K562 (cell line): ENCODE results near the gene MRPL40. TPM values are rescaled to one million over a fixed set of nuclear protein-coding genes. Genes with fewer than 3 reads are reported as not detected.

Experiments
- ATAC-seq: fragments of 200-7000 bp; cut with Tn5 transposase; 3 replicates; pipeline ENCODE4 v1.9.1; 2020; ENCODE audit warnings: moderate library complexity
- BruUV-seq: library from RNA; stranded (reverse); fragments of 400-500 nt; replicated peaks from 2 replicates; lab custom pipeline; 2021; lab: Mats Ljungman, UMichigan
- CTCF ChIA-PET: fragments of 300-600 bp; formaldehyde crosslinking; extraction: SDS; loops from one replicate; lab custom pipeline; 2021; ENCODE audit warnings: low intra/inter-chr PET ratio; lab: Yijun Ruan, JAX
- POLR2A ChIA-PET: fragments of 300-600, 350-650 bp; sonication (Branson Sonifier 250); formaldehyde crosslinking; extraction: SDS; loops from one replicate; lab custom pipeline; 2021; ENCODE audit warnings: antibody characterized with exemption, inconsistent platforms; lab: Yijun Ruan, JAX
- DNase-seq, 4 experiments: peaks; one replicate each; pipeline versions ENCODE4 v3.0.0 to v3.0.0-alpha.2; 2011 to 2018; ENCODE audit warnings: low spot score in 3 of 4, mixed read lengths in 3 of 4; ENCODE audit errors: extremely low read depth in 1 of 4
- FAIRE-seq: peaks from 2 replicates; lab custom pipeline; 2011; peaks lifted over from hg19 to GRCh38; lab: Jason Lieb, UNC
- H2AFZ ChIP-seq: 2 replicates; pipeline ENCODE4 v1.6.0; 2011; ENCODE audit warnings: low read depth, low read length, control low read depth, inconsistent platforms
- H3K27ac ChIP-seq: fragments of 200-600 bp; 3 replicates; pipeline ENCODE4 v1.8.0; 2011; ENCODE audit warnings: low read depth, mild to moderate bottlenecking, control low read depth, inconsistent platforms, low read length, moderate library complexity, mixed read lengths; ENCODE audit errors: extremely low read depth
- H3K27me3 ChIP-seq, 2 experiments: fragments of 300-600 bp in 1 of 2; 2 replicates in 1 of 2; 3 replicates in 1 of 2; pipeline versions ENCODE4 v1.6.0 to v1.8.0; 2011; ENCODE audit warnings: inconsistent platforms in 2 of 2, low read length in 2 of 2, mild to moderate bottlenecking in 1 of 2, mixed read lengths in 1 of 2, moderate library complexity in 1 of 2; ENCODE audit not compliant: control insufficient read depth in 2 of 2, insufficient read depth in 2 of 2
- H3K36me3 ChIP-seq: fragments of 300-600 bp; 3 replicates; pipeline ENCODE4 v1.8.0; 2011; ENCODE audit warnings: mild to moderate bottlenecking, low read length, inconsistent platforms; ENCODE audit not compliant: control insufficient read depth, insufficient read depth
- H3K4me1 ChIP-seq, 2 experiments: fragments of 200-600 bp in 1 of 2; replicated peaks in 1 of 2; 2 replicates in 1 of 2; 3 replicates in 1 of 2; pipeline versions ENCODE4 v1.5.1 to v1.8.0; 2011; ENCODE audit warnings: inconsistent platforms in 2 of 2, low read length in 2 of 2, mild to moderate bottlenecking in 1 of 2, mixed read lengths in 1 of 2, moderate library complexity in 1 of 2; ENCODE audit not compliant: control insufficient read depth in 2 of 2, insufficient read depth in 2 of 2
- H3K4me2 ChIP-seq: 2 replicates; pipeline ENCODE4 v1.6.1; 2011; ENCODE audit warnings: low read length, control low read depth, inconsistent platforms, mixed read lengths; ENCODE audit not compliant: insufficient read depth
- H3K4me3 ChIP-seq: fragments of 200-600 bp; sonication (generic), shearing (Covaris generic); 2 replicates; pipeline ENCODE4 v1.5.1; 2016; ENCODE audit warnings: control low read depth, inconsistent platforms
- H3K79me2 ChIP-seq: fragments of 200-600 bp; 3 replicates; pipeline ENCODE4 v1.8.0; 2011; ENCODE audit warnings: low read length, inconsistent platforms; ENCODE audit not compliant: control insufficient read depth, insufficient read depth
- H3K9ac ChIP-seq, 2 experiments: 2 replicates each; pipeline versions ENCODE4 v1.6.0 to v1.6.1; 2011; ENCODE audit warnings: low read depth in 2 of 2, low read length in 2 of 2, control low read depth in 1 of 2, inconsistent platforms in 1 of 2, mild to moderate bottlenecking in 1 of 2, mixed read lengths in 1 of 2; ENCODE audit not compliant: insufficient read depth in 1 of 2
- H3K9me1 ChIP-seq: one replicate; pipeline ENCODE4 v1.6.0; 2011; ENCODE audit warnings: inconsistent platforms, mild to moderate bottlenecking, low read length, moderate library complexity; ENCODE audit not compliant: control insufficient read depth, insufficient read depth
- H3K9me3 ChIP-seq: replicated peaks from 2 replicates; pipeline ENCODE4 v1.5.1; 2011; ENCODE audit warnings: low read depth, low read length, inconsistent platforms; ENCODE audit not compliant: control insufficient read depth, insufficient read depth
- H4K20me1 ChIP-seq: replicated peaks from 2 replicates; pipeline ENCODE4 v1.6.1; 2011; ENCODE audit warnings: low read length, inconsistent platforms, mixed read lengths; ENCODE audit not compliant: control insufficient read depth, insufficient read depth
- CHCHD3 ChIP-seq: fragments of 250-450 bp; sonication (Bioruptor Pico); IDR thresholded peaks from 2 replicates; pipeline ENCODE4 v2.1.2; 2022; ENCODE audit warnings: mild to moderate bottlenecking
- ETV1 ChIP-seq: fragments of 450-650 bp; conservative IDR thresholded peaks from 2 replicates; pipeline ENCODE4 v1.6.1; 2016; ENCODE audit warnings: missing genetic modification characterization, control low read depth, low read depth, missing compliant biosample characterization
- IFI16 ChIP-seq: fragments of 250-450 bp; sonication (Bioruptor Pico); IDR thresholded peaks from 2 replicates; pipeline ENCODE4 v2.1.2; 2022; ENCODE audit warnings: mild to moderate bottlenecking, inconsistent platforms
- MYC ChIP-seq, 2 experiments: fragments of 250-450 bp in 1 of 2; sonication (Bioruptor Pico) in 1 of 2; IDR thresholded peaks; 2 replicates each; pipeline versions ENCODE4 v1.5.1 to v1.6.1; 2012 to 2021; ENCODE audit warnings: low read depth in 2 of 2, borderline replicate concordance in 1 of 2, improper control_type of control experiment in 1 of 2, low read length in 1 of 2, mild to moderate bottlenecking in 1 of 2, moderate library complexity in 1 of 2
- PHB ChIP-seq: fragments of 250-450 bp; sonication (Bioruptor Pico); IDR thresholded peaks from 2 replicates; pipeline ENCODE4 v1.5.0; 2021
- SNRNP70 ChIP-seq: fragments of 200-400 bp; formaldehyde crosslinking; optimal IDR thresholded peaks from 2 replicates; pipeline ENCODE3; 2017; ENCODE audit warnings: low read depth, low read length
- WGBS: fragments of 100-300 bp; shearing (Covaris generic); methylation state at CpG from one replicate; pipeline ENCODE4 v1.1.6; 2016; ENCODE audit warnings: low coverage, mixed read lengths; ENCODE audit not compliant: insufficient coverage; ENCODE audit errors: missing lambda C conversion rate; 5-methylcytosine and 5-hydroxymethylcytosine counted together
- in situ Hi-C: fragments of 300-500 bp; cut with MboI; formaldehyde crosslinking; loops from 4 replicates; pipeline ENCODE4 v1.15.0; 2018; ENCODE audit warnings: inconsistent platforms, mixed read lengths
- intact Hi-C: fragments of 100-400 bp; cut with micrococcal nuclease; formaldehyde crosslinking; loops from 2 replicates; pipeline ENCODE4 v1.14.2; 2022
- polyA plus RNA-seq, 8 experiments: library from polyadenylated mRNA; depleted of rRNA in 4 of 8; stranded (reverse) in 5 of 8; unstranded in 3 of 8; fragments of >200 nt; fragmentation: Nextera tagmentation in 2 of 8; fragmentation: Illumina TruSeq in 1 of 8; extraction: Ambion mirVana in 2 of 8; extraction: Trizol in 1 of 8; gene quantifications; 2 replicates each; pipeline versions ENCODE4 v1.2.1 to v1.2.3, GENCODE V29; 2011 to 2014; ENCODE audit warnings: inconsistent platforms in 1 of 8, missing spikeins in 1 of 8
- total RNA-seq, 7 experiments: library from RNA; depleted of rRNA in 6 of 7; stranded (reverse); fragments of >200 nt in 6 of 7; fragmentation: Illumina TruSeq in 2 of 7; extraction: Trizol in 2 of 7; gene quantifications; 2 replicates each; pipeline versions ENCODE4 v1.2.1 to v1.2.3, GENCODE V29; 2011 to 2021; ENCODE audit warnings: low replicate concordance in 1 of 7
- TF ChIP-seq, protein P1 (sequence below): fragments of 200-600 bp; sonication (generic); IDR thresholded peaks from one replicate; pipeline ENCODE4 v1.6.1; 2012; ENCODE audit warnings: mild to moderate bottlenecking, low read depth, low read length, inconsistent platforms

MRPL40 gene
- total and polyA plus RNA-seq, 9 of the 15 experiments (the other 6 are each of a cell fraction or from before 2014, with no cell fraction given): 132 to 652 (median 208) TPM

DNA sequence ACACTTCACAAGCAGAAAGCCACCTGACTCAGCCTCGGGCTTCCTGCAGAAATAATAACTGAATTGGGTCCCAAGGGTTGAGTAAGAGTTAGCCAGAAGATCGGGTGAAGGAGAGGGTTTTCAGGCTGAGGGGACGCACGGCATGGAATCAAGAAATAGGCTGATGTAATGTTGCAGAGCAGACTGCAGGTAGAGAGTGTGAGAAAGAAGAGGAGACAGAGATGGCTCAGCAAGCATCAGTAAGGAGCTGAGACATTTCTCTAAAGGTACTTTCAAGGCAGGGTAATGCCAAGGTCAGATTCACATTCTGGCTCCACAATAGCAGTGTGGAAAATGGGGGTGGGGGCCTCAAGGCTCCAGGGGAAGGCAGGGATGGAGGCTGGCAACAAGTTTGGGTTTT, 19.4 kb upstream of the MRPL40 start:
- Histone ChIP-seq H3K9me1 (peaks cover 20% of the 10 kb centered on the region), H2AFZ (no peak overlapping the region), H3K79me2 (peaks cover 88% of the 10 kb centered on the region), H3K36me3 (peaks cover 80% of the 10 kb centered on the region), H3K27me3 (no peaks in the 10 kb centered on the region), H4K20me1 (peaks cover 40% of the 10 kb centered on the region), H3K9me3 (no peaks in the 10 kb centered on the region), H3K9ac (no peak overlapping the region), H3K4me1 (peaks cover 5 to 11% of the 10 kb centered on the region in 2 experiments; a peak in 4 of 5 replicates), H3K27ac (no peak overlapping the region), H3K4me2 (no peak overlapping the region), H3K4me3 (no peak overlapping the region)
- BruUV-seq: no TSS peak
- no peak for DNase-seq
- ATAC-seq: no peak
- intact Hi-C loops: loop anchor here (10.0 kb wide), 1 partner anchor 612 kb away; the partner anchor contains the start of gene TANGO2
- no peak for FAIRE-seq
- WGBS: 84% methylated on average over 4 of the region's 4 CpGs
- CTCF ChIA-PET: interaction anchor here (0.5 kb wide), 1 partner anchor 523 kb away, joined by 3 read pairs; no protein-coding TSS in a partner anchor
- in situ Hi-C loops: no loop called here
- POLR2A ChIA-PET: interaction anchor here (1.8 to 14.3 kb wide), 4 partner anchors 11 to 32 kb away, joined by 10 to 245 read pairs (median 112); partner anchors contain the start of genes HIRA and MRPL40
- TF ChIP-seq PHB (CRISPR knock-in tag): 0 out of 2 replicates have a peak, but pooled peaks have one; percentile 25
- TF ChIP-seq CHCHD3: no peak
- no peak for TF ChIP-seq MYC (IDR thresholded peaks at IDR 0.05; ENCODE audit: low read depth, low read length)
- no peak for TF ChIP-seq MYC (CRISPR knock-in tag; IDR thresholded peaks at IDR 0.05; ENCODE audit: borderline replicate concordance, low read depth)
- 0 out of 2 replicates have a peak, but pooled peaks have one; percentile 7 for TF ChIP-seq IFI16
- TF ChIP-seq SNRNP70: no peak
- TF ChIP-seq, protein P1, sequence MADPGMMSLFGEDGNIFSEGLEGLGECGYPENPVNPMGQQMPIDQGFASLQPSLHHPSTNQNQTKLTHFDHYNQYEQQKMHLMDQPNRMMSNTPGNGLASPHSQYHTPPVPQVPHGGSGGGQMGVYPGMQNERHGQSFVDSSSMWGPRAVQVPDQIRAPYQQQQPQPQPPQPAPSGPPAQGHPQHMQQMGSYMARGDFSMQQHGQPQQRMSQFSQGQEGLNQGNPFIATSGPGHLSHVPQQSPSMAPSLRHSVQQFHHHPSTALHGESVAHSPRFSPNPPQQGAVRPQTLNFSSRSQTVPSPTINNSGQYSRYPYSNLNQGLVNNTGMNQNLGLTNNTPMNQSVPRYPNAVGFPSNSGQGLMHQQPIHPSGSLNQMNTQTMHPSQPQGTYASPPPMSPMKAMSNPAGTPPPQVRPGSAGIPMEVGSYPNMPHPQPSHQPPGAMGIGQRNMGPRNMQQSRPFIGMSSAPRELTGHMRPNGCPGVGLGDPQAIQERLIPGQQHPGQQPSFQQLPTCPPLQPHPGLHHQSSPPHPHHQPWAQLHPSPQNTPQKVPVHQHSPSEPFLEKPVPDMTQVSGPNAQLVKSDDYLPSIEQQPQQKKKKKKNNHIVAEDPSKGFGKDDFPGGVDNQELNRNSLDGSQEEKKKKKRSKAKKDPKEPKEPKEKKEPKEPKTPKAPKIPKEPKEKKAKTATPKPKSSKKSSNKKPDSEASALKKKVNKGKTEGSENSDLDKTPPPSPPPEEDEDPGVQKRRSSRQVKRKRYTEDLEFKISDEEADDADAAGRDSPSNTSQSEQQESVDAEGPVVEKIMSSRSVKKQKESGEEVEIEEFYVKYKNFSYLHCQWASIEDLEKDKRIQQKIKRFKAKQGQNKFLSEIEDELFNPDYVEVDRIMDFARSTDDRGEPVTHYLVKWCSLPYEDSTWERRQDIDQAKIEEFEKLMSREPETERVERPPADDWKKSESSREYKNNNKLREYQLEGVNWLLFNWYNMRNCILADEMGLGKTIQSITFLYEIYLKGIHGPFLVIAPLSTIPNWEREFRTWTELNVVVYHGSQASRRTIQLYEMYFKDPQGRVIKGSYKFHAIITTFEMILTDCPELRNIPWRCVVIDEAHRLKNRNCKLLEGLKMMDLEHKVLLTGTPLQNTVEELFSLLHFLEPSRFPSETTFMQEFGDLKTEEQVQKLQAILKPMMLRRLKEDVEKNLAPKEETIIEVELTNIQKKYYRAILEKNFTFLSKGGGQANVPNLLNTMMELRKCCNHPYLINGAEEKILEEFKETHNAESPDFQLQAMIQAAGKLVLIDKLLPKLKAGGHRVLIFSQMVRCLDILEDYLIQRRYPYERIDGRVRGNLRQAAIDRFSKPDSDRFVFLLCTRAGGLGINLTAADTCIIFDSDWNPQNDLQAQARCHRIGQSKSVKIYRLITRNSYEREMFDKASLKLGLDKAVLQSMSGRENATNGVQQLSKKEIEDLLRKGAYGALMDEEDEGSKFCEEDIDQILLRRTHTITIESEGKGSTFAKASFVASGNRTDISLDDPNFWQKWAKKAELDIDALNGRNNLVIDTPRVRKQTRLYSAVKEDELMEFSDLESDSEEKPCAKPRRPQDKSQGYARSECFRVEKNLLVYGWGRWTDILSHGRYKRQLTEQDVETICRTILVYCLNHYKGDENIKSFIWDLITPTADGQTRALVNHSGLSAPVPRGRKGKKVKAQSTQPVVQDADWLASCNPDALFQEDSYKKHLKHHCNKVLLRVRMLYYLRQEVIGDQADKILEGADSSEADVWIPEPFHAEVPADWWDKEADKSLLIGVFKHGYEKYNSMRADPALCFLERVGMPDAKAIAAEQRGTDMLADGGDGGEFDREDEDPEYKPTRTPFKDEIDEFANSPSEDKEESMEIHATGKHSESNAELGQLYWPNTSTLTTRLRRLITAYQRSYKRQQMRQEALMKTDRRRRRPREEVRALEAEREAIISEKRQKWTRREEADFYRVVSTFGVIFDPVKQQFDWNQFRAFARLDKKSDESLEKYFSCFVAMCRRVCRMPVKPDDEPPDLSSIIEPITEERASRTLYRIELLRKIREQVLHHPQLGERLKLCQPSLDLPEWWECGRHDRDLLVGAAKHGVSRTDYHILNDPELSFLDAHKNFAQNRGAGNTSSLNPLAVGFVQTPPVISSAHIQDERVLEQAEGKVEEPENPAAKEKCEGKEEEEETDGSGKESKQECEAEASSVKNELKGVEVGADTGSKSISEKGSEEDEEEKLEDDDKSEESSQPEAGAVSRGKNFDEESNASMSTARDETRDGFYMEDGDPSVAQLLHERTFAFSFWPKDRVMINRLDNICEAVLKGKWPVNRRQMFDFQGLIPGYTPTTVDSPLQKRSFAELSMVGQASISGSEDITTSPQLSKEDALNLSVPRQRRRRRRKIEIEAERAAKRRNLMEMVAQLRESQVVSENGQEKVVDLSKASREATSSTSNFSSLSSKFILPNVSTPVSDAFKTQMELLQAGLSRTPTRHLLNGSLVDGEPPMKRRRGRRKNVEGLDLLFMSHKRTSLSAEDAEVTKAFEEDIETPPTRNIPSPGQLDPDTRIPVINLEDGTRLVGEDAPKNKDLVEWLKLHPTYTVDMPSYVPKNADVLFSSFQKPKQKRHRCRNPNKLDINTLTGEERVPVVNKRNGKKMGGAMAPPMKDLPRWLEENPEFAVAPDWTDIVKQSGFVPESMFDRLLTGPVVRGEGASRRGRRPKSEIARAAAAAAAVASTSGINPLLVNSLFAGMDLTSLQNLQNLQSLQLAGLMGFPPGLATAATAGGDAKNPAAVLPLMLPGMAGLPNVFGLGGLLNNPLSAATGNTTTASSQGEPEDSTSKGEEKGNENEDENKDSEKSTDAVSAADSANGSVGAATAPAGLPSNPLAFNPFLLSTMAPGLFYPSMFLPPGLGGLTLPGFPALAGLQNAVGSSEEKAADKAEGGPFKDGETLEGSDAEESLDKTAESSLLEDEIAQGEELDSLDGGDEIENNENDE: peak; percentile 56
- 0 out of 2 replicates have a peak, but pooled peaks have one; percentile 11 for TF ChIP-seq ETV1 (tag)
